Hematopoietic multipotent progenitor cell treated with erythropoietin and hydrocortisone succinate and interleukin-3 and kit ligand, for 17 days (in vitro differentiated cells): ENCODE data around the gene ACTN2.

Source experiments
- DNase-seq: peaks from one replicate; pipeline ENCODE4 v3.0.0-alpha.2; 2015; ENCODE audit warnings: low spot score

ACTN2 gene

GRCh38 chr1:236691348-236691747 is 5.0 kb downstream of the ACTN2 start:
- DNase-seq = no peak

GRCh38 chr1:236692128-236692527 is 5.8 kb downstream of the ACTN2 start:
- no peak for DNase-seq

DNA sequence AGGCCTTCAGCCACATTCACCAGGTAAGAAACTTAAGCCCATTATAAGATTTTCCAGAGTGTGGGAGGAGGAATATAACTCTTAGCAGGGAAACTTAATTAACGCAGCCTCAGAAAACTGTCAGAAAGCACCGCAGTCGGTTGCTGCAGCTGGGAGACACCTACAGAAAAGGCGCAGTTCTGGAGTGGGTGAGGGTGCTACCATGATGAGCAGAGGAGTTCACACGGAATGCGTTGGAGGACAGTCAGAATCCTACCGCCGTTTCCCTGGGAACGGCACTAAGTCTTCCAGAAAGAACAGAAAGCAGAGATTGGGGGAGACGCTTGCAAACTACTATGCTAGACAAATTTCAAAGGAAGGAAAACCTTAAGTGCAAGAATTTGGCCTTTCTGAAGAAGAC is 6.4 kb downstream of the ACTN2 start:
- no peak for DNase-seq

GRCh38 chr1:236699366-236699765 is 13.1 kb downstream of the ACTN2 start:
- DNase-seq = no peak

- DNase-seq = no peak
Measured at GRCh38 chr1:236700903-236701302, 14.6 kb downstream of the ACTN2 start.

DNA sequence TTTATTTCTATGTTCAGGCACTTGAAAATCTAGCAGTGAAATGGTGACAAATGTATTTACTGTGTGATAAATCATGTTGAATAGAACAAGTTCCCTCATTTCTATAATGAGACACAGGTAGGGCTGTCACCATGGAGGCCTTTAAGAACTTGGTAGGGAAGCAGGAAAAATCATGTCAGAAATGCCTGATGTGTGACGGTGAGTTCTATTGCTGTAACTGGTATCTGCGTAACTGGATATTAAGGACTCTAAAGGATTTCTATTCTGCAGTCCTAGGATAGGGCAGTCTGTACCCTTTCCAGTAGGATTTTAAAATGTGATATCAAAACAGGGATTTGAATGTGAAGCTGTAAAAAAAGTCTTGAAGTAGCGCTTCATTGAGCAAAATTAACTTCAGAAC is 15.5 kb downstream of the ACTN2 start:
- DNase-seq = no peak

GRCh38 chr1:236702791-236703394 is 16.6 kb downstream of the ACTN2 start:
- DNase-seq = no peak

- DNase-seq = no peak
Measured at GRCh38 chr1:236705771-236706170, 19.5 kb downstream of the ACTN2 start.

DNA sequence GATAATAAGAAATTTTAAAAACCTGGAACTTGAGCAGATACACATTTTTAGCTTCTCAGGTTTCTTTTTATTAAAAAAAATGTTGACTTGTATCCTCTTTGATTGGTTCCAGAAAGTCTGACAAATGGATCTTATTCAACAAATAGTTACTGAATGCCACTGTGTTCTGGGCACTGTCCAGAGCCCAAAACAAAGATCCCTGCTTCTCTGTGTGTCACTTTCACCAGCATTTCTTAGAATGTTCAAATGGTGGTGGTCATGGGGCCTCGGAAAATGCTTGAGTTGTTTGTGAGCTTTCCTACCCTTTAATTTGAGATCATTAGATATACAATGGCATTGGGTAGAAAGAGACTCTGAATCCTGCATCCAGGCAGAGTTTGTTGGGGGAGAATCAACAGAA is 19.9 kb downstream of the ACTN2 start:
- no peak for DNase-seq

DNA sequence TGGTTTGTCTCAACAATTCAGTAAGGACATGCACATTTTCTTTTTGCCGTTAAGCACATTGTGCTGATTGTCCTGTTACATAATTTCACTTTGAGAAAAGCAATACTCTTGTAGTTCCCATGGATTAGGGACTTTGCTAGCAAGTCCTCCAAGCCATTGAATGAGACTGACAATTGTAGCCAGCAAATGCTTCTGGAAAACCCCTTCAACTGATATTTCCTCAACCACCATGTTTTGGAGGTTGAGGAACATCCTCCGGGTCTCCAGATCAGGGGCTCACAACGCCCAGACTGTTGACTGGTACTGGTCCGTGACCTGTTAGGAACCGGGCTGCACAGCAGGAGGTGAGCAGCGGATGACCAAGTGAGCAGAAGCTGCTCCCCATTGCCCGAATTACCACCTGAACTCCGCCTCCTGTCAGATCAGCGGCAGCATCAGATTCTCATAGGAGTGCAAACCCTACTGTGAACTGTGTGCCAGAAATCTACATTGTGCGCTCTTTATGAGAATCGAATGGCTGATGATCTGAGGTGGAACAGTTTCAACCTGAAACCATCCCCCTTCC is 24.1 kb downstream of the ACTN2 start:
- DNase-seq = no peak

- no peak for DNase-seq
Measured at GRCh38 chr1:236716160-236716559, 29.9 kb downstream of the ACTN2 start.

DNA sequence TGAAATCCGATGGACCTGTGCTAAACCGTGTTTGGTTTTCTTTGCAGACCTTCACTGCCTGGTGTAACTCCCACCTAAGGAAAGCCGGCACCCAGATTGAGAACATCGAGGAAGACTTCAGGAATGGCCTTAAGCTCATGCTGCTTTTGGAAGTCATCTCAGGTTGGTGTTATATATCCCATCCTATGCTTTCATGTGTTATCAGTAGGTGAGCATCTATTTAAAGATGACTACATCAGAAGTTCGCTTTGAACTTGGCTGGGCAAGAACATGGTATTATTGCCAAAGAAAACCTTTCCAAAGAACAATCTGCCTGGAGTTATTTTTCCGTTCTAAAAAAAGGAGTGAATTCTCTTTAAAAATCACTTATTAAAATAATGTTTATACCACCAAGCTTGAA is 31.5 kb downstream of the ACTN2 start:
- DNase-seq = no peak

- DNase-seq = no peak
Measured at GRCh38 chr1:236718328-236718727, 32.0 kb downstream of the ACTN2 start.

DNA sequence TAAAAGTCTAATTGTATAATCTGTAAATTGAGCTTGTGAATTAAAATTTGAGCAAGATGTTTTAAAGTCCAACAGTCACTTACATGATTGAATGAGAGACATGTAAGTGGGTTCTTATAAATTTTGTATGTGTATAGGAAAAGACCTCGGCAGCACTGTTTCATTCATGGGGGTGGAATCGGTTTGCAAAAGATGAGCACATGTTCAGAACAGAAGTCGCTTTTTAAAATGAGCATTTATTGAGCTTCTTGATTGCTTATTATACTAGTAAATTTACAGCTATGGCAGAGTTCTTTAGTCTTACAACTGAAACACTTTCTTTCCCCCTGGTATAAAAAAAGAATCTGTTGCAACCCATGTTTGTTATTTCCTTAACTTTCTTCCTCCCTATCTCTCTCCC is 33.9 kb downstream of the ACTN2 start:
- no peak for DNase-seq

DNA sequence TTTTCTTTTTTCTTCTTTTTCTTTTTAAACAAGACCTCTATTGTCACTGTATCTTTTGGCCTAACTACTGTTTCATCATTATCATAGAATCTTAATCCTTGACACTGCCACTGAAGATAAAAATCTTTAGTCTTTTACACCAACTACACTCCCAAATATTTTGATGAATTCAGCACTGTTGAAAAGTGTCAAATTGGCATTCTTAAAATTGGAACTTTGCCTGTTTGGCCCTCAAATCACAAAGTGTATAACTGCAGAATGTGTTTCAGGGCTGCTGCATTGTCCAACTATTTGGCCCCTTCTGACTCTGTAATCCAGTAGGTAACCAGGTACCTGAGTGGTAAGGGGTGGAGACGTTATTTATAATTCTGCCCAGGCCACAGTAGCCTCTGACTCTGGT is 34.3 kb downstream of the ACTN2 start:
- DNase-seq = no peak

DNA sequence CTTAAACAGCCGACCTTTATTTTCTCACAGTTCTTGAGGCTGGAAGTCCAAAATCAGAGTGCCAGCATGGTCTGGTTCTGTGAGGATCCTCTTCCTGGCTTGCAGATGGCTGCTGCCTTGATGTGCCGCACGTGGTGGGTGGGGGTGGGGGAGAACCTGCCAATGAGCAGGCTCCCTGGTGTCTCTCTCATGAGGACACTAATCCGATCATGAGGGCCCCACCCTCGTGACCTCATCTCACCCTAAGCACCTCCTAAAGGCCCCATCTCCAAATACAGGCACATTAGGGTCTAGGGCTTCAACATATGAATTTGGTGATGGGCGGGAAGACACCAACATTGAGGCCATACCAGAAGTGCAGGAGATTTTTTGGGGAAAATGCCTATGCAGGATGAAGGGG is 37.8 kb downstream of the ACTN2 start:
- no peak for DNase-seq

DNA sequence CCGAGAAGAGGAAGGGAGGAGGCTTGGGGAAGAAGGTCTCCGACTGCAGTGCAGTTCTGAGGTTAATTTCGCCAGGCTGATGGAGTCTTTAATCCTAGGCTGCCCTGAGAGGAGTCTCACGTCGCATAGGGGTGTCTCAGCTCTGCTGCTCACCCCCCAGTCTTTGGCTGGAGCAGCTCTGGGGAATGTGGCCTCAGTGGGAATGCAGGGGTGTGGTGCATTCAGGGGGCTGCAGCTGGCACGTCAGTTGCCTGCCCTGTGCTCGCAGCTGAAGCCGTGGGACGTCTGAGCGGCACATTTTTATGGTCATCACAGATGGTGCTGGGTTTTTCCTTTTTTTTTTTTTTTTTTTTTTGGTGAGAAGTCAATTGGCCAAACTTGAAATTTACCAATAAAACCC is 38.2 kb downstream of the ACTN2 start:
- no peak for DNase-seq

DNA sequence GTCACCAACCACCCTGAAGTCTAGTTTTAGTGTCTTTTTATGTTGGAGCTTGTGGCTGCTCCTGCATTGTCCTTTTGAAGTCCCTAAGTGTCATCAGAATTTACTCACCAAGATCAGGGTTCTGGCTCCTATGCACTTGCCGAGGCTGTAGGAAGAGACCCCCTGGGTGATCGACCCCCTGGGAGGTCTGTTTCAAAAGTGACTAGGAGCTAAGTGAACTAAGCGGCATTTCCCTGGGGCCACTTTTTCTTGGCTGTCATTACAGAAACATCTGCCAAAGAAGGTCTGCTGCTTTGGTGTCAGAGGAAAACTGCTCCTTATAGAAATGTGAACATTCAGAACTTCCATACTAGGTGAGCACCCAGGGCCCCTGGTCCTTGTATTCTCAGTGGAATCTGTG is 39.4 kb downstream of the ACTN2 start:
- DNase-seq = no peak

DNA sequence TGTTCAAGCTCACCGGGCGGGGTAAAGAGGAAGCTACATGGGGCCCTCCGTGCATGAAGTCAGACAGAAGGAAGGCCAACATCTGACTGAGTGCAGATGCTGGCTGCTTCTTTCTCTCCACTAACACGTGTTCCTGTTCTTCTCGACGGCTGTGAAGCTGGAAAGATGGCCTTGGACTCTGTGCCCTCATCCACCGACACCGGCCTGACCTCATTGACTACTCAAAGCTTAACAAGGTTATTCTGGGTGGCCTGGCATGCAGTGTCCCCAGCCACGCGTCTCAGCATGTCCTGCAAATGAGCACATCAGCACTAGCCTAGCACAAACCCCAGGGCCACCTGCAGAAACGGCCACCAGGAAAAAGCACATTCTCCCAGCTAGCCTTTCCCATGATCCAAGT is 41.2 kb downstream of the ACTN2 start:
- no peak for DNase-seq

DNA sequence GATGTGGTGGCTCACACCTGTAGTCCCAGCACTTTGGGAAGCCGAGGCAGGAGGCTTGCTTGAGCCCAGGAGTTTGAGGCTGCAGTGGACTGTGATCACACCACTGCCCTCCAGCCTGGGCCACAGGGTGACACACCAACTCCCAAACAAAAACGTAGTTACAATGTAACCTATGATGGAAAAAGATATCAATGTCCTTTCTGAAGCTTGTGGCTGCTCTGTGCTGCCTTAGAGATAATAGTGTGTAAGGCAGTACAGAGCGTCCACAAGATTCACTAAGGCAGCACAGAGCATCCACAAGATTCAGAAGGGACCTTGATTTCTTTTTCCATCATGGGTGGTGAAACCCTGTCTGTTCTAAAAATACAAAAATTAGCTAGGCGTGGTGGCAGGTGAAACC is 42.5 kb downstream of the ACTN2 start:
- no peak for DNase-seq

GRCh38 chr1:236733653-236734052 is 47.4 kb downstream of the ACTN2 start:
- DNase-seq = no peak

DNA sequence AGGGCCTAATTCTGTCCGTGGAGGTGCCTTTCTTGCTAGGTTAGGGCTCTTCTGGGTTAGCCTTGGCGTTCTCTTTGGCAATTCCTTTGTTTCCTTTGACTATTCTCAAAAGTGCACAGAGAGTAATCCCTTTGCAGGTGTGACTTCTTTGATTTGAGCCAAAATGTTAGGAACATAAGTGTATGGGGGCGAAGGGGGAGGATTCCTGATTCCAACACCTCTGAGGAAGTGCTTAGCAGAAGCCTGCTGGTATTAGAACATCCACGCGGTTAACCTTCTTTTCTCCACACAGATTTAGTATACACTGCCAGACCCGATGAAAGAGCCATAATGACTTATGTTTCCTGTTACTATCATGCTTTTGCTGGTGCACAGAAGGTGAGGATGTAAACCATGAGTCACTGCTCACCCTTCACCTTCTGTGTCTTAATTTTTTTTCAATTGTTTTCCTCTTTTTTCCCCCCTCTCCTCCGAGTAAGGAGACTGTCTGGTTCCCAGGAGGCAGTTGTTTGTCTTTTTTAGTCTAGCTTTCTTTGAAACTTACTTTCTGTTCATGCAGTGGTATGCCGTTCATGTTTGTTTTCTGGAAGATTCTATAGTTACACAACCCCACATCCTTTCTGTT is 48.0 kb downstream of the ACTN2 start:
- DNase-seq = no peak

DNA sequence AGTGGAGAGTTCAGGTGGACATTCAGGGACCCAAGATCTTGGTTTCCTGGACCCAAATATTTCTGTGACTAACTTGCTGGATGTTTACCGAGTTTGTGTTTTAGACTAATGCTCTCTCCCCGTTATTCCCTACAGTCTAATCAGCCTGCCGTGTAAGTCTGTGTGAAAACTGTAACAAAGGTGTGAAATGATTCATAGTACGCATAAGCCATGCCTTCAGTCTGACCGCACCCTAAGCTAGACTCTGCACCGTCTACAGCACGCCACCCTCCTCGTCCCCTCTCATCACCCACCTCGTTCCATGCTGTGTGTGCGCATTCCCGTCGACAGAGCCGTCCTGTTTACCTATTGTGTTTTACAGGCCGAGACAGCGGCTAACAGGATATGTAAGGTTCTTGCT is 50.5 kb downstream of the ACTN2 start:
- no peak for DNase-seq

- no peak for DNase-seq
Measured at GRCh38 chr1:236741753-236742152, 55.5 kb downstream of the ACTN2 start.
